Thyroid gland (tissue), 4 donors: ENCODE data around the gene BTF3.

Source experiments
- POLR2A ChIP-seq, 2 donors: fragments of 450-650 bp; IDR thresholded peaks; one replicate each; pipeline ENCODE4 v1.6.1; 2017; ENCODE audit warnings: antibody characterized with exemption in 2 of 2, mild to moderate bottlenecking in 2 of 2, moderate library complexity in 1 of 2
- TF ChIP-seq, protein P1 (sequence below), 6 experiments: fragments of 200-600 bp in 3 of 6; fragments of 450-650 bp in 3 of 6; sonication (generic) in 3 of 6; IDR thresholded peaks; one replicate each; pipeline ENCODE4 v1.5.1; 2016 to 2019; ENCODE audit warnings: antibody characterized with exemption in 6 of 6, mild to moderate bottlenecking in 2 of 6, inconsistent platforms in 1 of 6, moderate library complexity in 1 of 6

DNA sequence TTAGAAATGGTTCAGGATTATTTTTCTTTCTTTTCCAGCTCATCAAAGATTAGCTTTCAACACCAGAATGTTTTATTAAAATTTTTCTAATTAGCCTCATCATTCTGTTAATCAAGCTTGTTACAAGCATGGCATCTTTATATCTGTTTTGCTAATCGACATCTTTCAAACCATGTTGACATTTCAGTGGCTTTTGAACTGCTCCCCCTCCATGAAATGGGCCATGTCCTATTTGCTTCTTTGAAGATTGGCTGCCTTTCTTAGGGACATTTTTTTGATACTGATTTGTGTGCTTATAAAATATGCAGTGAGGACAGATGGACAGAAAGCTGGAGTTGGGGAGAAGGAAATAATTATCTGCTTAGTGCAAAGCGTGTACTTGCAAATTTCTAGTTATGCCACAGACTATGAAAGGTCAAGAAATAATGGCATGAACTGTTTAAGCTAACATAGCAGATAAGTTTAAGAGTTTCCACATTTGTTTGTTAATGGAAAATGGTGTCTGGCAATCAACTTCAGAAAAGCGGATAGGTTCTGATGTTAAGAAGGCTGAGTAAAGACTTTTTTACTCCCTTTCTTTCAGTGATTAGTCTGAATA, 27.5 kb downstream of the BTF3 start:
- TF ChIP-seq, protein P1, sequence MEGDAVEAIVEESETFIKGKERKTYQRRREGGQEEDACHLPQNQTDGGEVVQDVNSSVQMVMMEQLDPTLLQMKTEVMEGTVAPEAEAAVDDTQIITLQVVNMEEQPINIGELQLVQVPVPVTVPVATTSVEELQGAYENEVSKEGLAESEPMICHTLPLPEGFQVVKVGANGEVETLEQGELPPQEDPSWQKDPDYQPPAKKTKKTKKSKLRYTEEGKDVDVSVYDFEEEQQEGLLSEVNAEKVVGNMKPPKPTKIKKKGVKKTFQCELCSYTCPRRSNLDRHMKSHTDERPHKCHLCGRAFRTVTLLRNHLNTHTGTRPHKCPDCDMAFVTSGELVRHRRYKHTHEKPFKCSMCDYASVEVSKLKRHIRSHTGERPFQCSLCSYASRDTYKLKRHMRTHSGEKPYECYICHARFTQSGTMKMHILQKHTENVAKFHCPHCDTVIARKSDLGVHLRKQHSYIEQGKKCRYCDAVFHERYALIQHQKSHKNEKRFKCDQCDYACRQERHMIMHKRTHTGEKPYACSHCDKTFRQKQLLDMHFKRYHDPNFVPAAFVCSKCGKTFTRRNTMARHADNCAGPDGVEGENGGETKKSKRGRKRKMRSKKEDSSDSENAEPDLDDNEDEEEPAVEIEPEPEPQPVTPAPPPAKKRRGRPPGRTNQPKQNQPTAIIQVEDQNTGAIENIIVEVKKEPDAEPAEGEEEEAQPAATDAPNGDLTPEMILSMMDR (IDR thresholded peaks at IDR 0.05): no peak
- TF ChIP-seq POLR2A (IDR thresholded peaks at IDR 0.05): no peak
